GM23338 (cell line): ENCODE measurements around the gene TIMM29. TPM values are rescaled to one million over a fixed set of nuclear protein-coding genes. Genes with fewer than 3 reads are reported as not detected.
A peak's percentile ranks its signal among the peaks of the same experiment; 100 is the strongest.

Experiments
- ATAC-seq: fragments of 200-7000 bp; cut with Tn5 transposase; 3 replicates; pipeline ENCODE4 v1.9.1; 2020
- DNase-seq: peaks from one replicate; pipeline ENCODE4 v3.0.0-alpha.2; 2015; ENCODE audit warnings: low spot score
- H2AFZ ChIP-seq: fragments of 200-600 bp; sonication (generic); 2 replicates; pipeline ENCODE4 v1.8.0; 2016; ENCODE audit warnings: antibody characterized with exemption, mild to moderate bottlenecking, moderate library complexity
- H3F3A ChIP-seq: fragments of 200-600 bp; sonication (generic); replicated peaks from 2 replicates; pipeline ENCODE4 v1.8.0; 2017; ENCODE audit warnings: antibody characterized with exemption, mixed run types, low read depth
- H3K27ac ChIP-seq: fragments of 200-600 bp; sonication (generic); 2 replicates; pipeline ENCODE4 v1.6.1; 2016; ENCODE audit warnings: low read depth
- H3K27me3 ChIP-seq: fragments of 200-600 bp; sonication (generic); 2 replicates; pipeline ENCODE4 v1.8.0; 2016; ENCODE audit warnings: mild to moderate bottlenecking, mixed run types, moderate library complexity; ENCODE audit not compliant: insufficient read depth
- H3K36me3 ChIP-seq: fragments of 200-600 bp; sonication (generic); 2 replicates; pipeline ENCODE4 v1.8.0; 2016; ENCODE audit warnings: mild to moderate bottlenecking; ENCODE audit not compliant: insufficient read depth
- H3K4me1 ChIP-seq: fragments of 200-600 bp; sonication (generic); 2 replicates; pipeline ENCODE4 v1.8.0; 2016; ENCODE audit warnings: mild to moderate bottlenecking, moderate library complexity; ENCODE audit not compliant: insufficient read depth
- H3K4me2 ChIP-seq: fragments of 200-600 bp; sonication (generic); 2 replicates; pipeline ENCODE4 v1.7.1; 2017; ENCODE audit warnings: mixed run types
- H3K4me3 ChIP-seq: fragments of 200-600 bp; sonication (generic); 2 replicates; pipeline ENCODE4 v1.6.1; 2016; ENCODE audit warnings: mixed run types
- H3K79me2 ChIP-seq: fragments of 200-600 bp; sonication (generic); replicated peaks from 2 replicates; pipeline ENCODE4 v1.8.0; 2017; ENCODE audit warnings: mild to moderate bottlenecking; ENCODE audit not compliant: insufficient read depth
- H3K9me2 ChIP-seq: fragments of 200-600 bp; sonication (generic); 2 replicates; pipeline ENCODE4 v1.8.0; 2017; ENCODE audit not compliant: insufficient read depth
- H4K20me1 ChIP-seq: fragments of 200-600 bp; sonication (generic); replicated peaks from 2 replicates; pipeline ENCODE4 v1.8.0; 2017; ENCODE audit warnings: mild to moderate bottlenecking; ENCODE audit not compliant: insufficient read depth
- H3K27ac Mint-ChIP-seq: 2 replicates; pipeline ENCODE4 v1.8.0; 2020; ENCODE audit warnings: inconsistent platforms, mild to moderate bottlenecking, moderate library complexity, mixed read lengths
- H3K27me3 Mint-ChIP-seq: 3 replicates; pipeline ENCODE4 v1.8.0; 2022; ENCODE audit warnings: low read depth, mild to moderate bottlenecking, moderate library complexity, mixed read lengths, inconsistent platforms; ENCODE audit not compliant: insufficient read depth, poor library complexity
- H3K36me3 Mint-ChIP-seq: 3 replicates; pipeline ENCODE4 v1.8.0; 2021; ENCODE audit warnings: low read depth, mild to moderate bottlenecking, inconsistent platforms, moderate library complexity, mixed read lengths
- H3K4me1 Mint-ChIP-seq: 3 replicates; pipeline ENCODE4 v1.8.0; 2020; ENCODE audit warnings: mild to moderate bottlenecking, inconsistent platforms, mixed read lengths
- H3K4me3 Mint-ChIP-seq: 3 replicates; pipeline ENCODE4 v1.8.0; 2021; ENCODE audit warnings: moderate library complexity, mild to moderate bottlenecking, inconsistent platforms, mixed read lengths
- H3K9me3 Mint-ChIP-seq: 3 replicates; pipeline ENCODE4 v1.8.0; 2020; ENCODE audit warnings: moderate library complexity, mild to moderate bottlenecking, inconsistent platforms, mixed read lengths
- CTCF ChIP-seq, 2 experiments: fragments of 200-600 bp in 1 of 2; sonication (generic) in 1 of 2; conservative IDR thresholded peaks; 2 replicates each; pipeline versions ENCODE4 v1.5.1 to v1.6.1; 2016 to 2017; ENCODE audit warnings: antibody characterized with exemption in 2 of 2, low read depth in 2 of 2, mild to moderate bottlenecking in 2 of 2, moderate library complexity in 1 of 2
- ETS1 ChIP-seq: IDR thresholded peaks from 2 replicates; pipeline ENCODE4 v1.6.1; 2016; ENCODE audit warnings: antibody characterized with exemption
- EZH2 ChIP-seq: fragments of 200-600 bp; sonication (generic); IDR thresholded peaks from one replicate; pipeline ENCODE4 v1.8.0; 2017; ENCODE audit warnings: antibody characterized with exemption, mild to moderate bottlenecking, low read depth; ENCODE audit not compliant: unreplicated experiment
- EZH2phosphoT487 ChIP-seq: fragments of 200-600 bp; sonication (generic); IDR thresholded peaks from one replicate; pipeline ENCODE4 v1.8.1; 2018; ENCODE audit warnings: antibody characterized with exemption; ENCODE audit not compliant: unreplicated experiment
- JUNB ChIP-seq: IDR thresholded peaks from one replicate; pipeline ENCODE4 v1.6.1; 2016; ENCODE audit warnings: antibody characterized with exemption; ENCODE audit not compliant: unreplicated experiment
- NANOG ChIP-seq: IDR thresholded peaks from 2 replicates; pipeline ENCODE4 v1.6.1; 2016; ENCODE audit warnings: antibody characterized with exemption, borderline replicate concordance
- POLR2AphosphoS5 ChIP-seq: IDR thresholded peaks from 2 replicates; pipeline ENCODE4 v1.6.1; 2016; ENCODE audit warnings: antibody characterized with exemption, low read depth
- STAT1 ChIP-seq: IDR thresholded peaks from one replicate; pipeline ENCODE4 v1.6.1; 2016; ENCODE audit warnings: antibody characterized with exemption; ENCODE audit not compliant: unreplicated experiment
- ZNF114 ChIP-seq: fragments of 250-450 bp; sonication (Bioruptor Pico); IDR thresholded peaks from 2 replicates; pipeline ENCODE4 v1.5.0; 2020; ENCODE audit warnings: mild to moderate bottlenecking, moderate library complexity
- ZNF462 ChIP-seq: fragments of 250-450 bp; sonication (Bioruptor Pico); IDR thresholded peaks from 2 replicates; pipeline ENCODE4 v1.5.0; 2020; ENCODE audit warnings: mild to moderate bottlenecking, moderate library complexity
- polyA plus RNA-seq: library from polyadenylated mRNA; unstranded; fragments of >200 nt; fragmentation: Nextera tagmentation; extraction: Ambion mirVana; gene quantifications from 2 replicates; pipeline ENCODE4 v1.2.1, GENCODE V29; 2016
- total RNA-seq: library from RNA; depleted of rRNA; stranded (reverse); fragments of >200 nt; shearing (Covaris generic); gene quantifications from 2 replicates; pipeline ENCODE4 v1.2.3, GENCODE V29; 2014

TIMM29 gene
- total and polyA plus RNA-seq, 2 experiments from 2014 or later, result 24.1 to 60.7 TPM

GRCh38 chr19:10975374-10976130 is 46.9 kb downstream of the TIMM29 start:
- Histone ChIP-seq H3F3A (0 out of 2 replicates have a peak, but pooled peaks cover 6% of the 10 kb centered on the region), H3K4me1 (no peaks in the 10 kb centered on the region; the same call in none of the 2 replicates), H3K27me3 (no peaks in the 10 kb centered on the region), H2AFZ (no peak overlapping the region), H3K79me2 (peaks cover 100% of the 10 kb centered on the region), H3K27ac (peak overlapping the region; percentile 72), H4K20me1 (peaks cover 57% of the 10 kb centered on the region), H3K4me3 (no peak overlapping the region), H3K36me3 (no peaks in the 10 kb centered on the region), H3K4me2 (no peak overlapping the region), H3K9me2 (no peaks in the 10 kb centered on the region)
- no peak for TF ChIP-seq ZNF114
- no peak for TF ChIP-seq EZH2
- no peak for TF ChIP-seq EZH2phosphoT487
- no peak for TF ChIP-seq ZNF462 (CRISPR knock-in tag)
- TF ChIP-seq NANOG, result no peak
- no peak for TF ChIP-seq JUNB
- no peak for TF ChIP-seq CTCF (conservative IDR thresholded peaks at IDR 0.05; ENCODE audit: low read depth in 2 of 2)
- no peak for TF ChIP-seq STAT1
- no peak for TF ChIP-seq ETS1
- no peak for TF ChIP-seq POLR2AphosphoS5
- DNase-seq, result no peak
- peaks cover 7% of the 10 kb centered on the region for H3K9me3 Mint-ChIP-seq
- H3K36me3 Mint-ChIP-seq, result peaks cover 26% of the 10 kb centered on the region
- ATAC-seq, result no peak
- H3K27ac Mint-ChIP-seq, result no peak overlapping the region; the same call in 1 of the 2 replicates
- no peak overlapping the region for H3K4me3 Mint-ChIP-seq
- peaks cover 17% of the 10 kb centered on the region; the same call in 2 of the 3 replicates for H3K4me1 Mint-ChIP-seq
- H3K27me3 Mint-ChIP-seq, result peaks cover 4% of the 10 kb centered on the region
